ENCODE results near the gene PPP2R3C. TPM values are rescaled to one million over a fixed set of nuclear protein-coding genes. Genes with fewer than 3 reads are reported as not detected.

Gene PPP2R3C
- total and polyA plus RNA-seq, 2 of the 13 experiments (the other 11 are each of a cell fraction or from before 2014, with no cell fraction given) = 63.4 to 102 TPM

DNA sequence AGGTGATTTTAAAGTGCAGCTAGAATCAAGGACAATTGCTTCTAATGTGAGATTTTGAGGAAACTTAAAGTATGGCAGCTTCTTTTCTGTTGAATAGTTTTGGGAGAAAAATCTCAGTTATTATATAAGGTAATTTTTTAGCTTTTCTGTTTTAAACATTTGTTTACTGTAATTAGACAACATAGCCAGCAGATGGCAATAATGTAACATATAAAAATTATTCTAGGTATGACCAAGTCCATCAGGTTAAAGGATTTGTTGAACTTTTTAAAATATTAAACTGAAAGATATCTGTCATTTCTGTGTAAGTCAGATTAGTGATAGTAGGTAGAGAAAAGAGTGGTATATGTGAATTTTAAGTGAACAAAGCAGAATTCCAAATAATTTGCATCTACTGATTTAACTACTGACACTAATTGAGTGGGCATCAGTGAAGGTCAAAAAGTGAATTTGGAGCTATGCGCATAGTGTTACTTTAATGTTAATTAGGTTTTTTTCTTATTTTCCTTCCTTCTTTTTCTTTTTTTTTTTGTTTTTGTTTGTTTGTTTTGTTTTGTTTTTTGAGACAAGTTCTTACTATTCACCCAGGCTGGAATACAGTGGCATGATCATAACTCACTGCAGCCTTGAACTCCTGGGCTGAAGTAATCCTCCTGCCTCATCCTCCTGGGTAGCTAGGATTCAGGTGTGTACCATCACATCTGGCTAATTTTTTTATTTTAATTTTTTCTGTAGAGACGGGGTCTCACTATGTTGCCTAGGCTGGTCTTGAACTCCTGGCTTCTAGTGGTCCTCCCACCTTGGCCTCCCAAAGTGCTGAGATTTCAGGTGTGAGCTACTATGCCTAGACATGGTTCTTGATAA lies 19.2 kb upstream of the PPP2R3C start (continued):
- TF ChIP-seq, protein P1, sequence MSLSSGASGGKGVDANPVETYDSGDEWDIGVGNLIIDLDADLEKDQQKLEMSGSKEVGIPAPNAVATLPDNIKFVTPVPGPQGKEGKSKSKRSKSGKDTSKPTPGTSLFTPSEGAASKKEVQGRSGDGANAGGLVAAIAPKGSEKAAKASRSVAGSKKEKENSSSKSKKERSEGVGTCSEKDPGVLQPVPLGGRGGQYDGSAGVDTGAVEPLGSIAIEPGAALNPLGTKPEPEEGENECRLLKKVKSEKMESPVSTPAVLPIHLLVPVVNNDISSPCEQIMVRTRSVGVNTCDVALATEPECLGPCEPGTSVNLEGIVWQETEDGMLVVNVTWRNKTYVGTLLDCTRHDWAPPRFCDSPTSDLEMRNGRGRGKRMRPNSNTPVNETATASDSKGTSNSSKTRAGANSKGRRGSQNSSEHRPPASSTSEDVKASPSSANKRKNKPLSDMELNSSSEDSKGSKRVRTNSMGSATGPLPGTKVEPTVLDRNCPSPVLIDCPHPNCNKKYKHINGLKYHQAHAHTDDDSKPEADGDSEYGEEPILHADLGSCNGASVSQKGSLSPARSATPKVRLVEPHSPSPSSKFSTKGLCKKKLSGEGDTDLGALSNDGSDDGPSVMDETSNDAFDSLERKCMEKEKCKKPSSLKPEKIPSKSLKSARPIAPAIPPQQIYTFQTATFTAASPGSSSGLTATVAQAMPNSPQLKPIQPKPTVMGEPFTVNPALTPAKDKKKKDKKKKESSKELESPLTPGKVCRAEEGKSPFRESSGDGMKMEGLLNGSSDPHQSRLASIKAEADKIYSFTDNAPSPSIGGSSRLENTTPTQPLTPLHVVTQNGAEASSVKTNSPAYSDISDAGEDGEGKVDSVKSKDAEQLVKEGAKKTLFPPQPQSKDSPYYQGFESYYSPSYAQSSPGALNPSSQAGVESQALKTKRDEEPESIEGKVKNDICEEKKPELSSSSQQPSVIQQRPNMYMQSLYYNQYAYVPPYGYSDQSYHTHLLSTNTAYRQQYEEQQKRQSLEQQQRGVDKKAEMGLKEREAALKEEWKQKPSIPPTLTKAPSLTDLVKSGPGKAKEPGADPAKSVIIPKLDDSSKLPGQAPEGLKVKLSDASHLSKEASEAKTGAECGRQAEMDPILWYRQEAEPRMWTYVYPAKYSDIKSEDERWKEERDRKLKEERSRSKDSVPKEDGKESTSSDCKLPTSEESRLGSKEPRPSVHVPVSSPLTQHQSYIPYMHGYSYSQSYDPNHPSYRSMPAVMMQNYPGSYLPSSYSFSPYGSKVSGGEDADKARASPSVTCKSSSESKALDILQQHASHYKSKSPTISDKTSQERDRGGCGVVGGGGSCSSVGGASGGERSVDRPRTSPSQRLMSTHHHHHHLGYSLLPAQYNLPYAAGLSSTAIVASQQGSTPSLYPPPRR (CRISPR knock-in tag; IDR thresholded peaks at IDR 0.05; ENCODE audit: borderline replicate concordance) = no peak
- TF ChIP-seq FOXK2 (IDR thresholded peaks at IDR 0.05) (no peak), CEBPG (CRISPR knock-in tag; IDR thresholded peaks at IDR 0.05) (no peak), ZFYVE20 (CRISPR knock-in tag; IDR thresholded peaks at IDR 0.05; ENCODE audit: borderline replicate concordance, low read depth) (no peak), JDP2 (CRISPR knock-in tag; IDR thresholded peaks at IDR 0.05; ENCODE audit: borderline replicate concordance) (no peak), JARID2 (CRISPR knock-in tag; IDR thresholded peaks at IDR 0.05; ENCODE audit: insufficient replicate concordance) (no peak), ZNF230 (CRISPR knock-in tag; IDR thresholded peaks at IDR 0.05) (0 out of 2 replicates have a peak, but pooled peaks have one; percentile 56), NR2C2 (CRISPR knock-in tag; IDR thresholded peaks at IDR 0.05; ENCODE audit: borderline replicate concordance) (no peak; the same call in 1 of the 2 replicates), SRF (IDR thresholded peaks at IDR 0.05; ENCODE audit: low read depth, low read length) (no peak), PPARG (CRISPR knock-in tag; conservative IDR thresholded peaks at IDR 0.05) (peak; percentile 31; the same call in 1 of the 2 replicates), IKZF1 (IDR thresholded peaks at IDR 0.05) (0 out of 2 replicates have a peak, but pooled peaks have one; percentile 14), POGZ (CRISPR knock-in tag; IDR thresholded peaks at IDR 0.05) (no peak), MEF2D (CRISPR knock-in tag; IDR thresholded peaks at IDR 0.05) (no peak), ZNF24 (IDR thresholded peaks at IDR 0.05) (peak; percentile 41; the same call in 1 of the 2 replicates), NRL (CRISPR knock-in tag; IDR thresholded peaks at IDR 0.05; ENCODE audit: borderline replicate concordance) (no peak), ZSCAN29 (CRISPR knock-in tag; conservative IDR thresholded peaks at IDR 0.05) (0 out of 2 replicates have a peak, but pooled peaks have one; percentile 26)
- TF ChIP-seq, protein P2, sequence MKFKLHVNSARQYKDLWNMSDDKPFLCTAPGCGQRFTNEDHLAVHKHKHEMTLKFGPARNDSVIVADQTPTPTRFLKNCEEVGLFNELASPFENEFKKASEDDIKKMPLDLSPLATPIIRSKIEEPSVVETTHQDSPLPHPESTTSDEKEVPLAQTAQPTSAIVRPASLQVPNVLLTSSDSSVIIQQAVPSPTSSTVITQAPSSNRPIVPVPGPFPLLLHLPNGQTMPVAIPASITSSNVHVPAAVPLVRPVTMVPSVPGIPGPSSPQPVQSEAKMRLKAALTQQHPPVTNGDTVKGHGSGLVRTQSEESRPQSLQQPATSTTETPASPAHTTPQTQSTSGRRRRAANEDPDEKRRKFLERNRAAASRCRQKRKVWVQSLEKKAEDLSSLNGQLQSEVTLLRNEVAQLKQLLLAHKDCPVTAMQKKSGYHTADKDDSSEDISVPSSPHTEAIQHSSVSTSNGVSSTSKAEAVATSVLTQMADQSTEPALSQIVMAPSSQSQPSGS (CRISPR knock-in tag; IDR thresholded peaks at IDR 0.05) = no peak
- TF ChIP-seq, protein P3, sequence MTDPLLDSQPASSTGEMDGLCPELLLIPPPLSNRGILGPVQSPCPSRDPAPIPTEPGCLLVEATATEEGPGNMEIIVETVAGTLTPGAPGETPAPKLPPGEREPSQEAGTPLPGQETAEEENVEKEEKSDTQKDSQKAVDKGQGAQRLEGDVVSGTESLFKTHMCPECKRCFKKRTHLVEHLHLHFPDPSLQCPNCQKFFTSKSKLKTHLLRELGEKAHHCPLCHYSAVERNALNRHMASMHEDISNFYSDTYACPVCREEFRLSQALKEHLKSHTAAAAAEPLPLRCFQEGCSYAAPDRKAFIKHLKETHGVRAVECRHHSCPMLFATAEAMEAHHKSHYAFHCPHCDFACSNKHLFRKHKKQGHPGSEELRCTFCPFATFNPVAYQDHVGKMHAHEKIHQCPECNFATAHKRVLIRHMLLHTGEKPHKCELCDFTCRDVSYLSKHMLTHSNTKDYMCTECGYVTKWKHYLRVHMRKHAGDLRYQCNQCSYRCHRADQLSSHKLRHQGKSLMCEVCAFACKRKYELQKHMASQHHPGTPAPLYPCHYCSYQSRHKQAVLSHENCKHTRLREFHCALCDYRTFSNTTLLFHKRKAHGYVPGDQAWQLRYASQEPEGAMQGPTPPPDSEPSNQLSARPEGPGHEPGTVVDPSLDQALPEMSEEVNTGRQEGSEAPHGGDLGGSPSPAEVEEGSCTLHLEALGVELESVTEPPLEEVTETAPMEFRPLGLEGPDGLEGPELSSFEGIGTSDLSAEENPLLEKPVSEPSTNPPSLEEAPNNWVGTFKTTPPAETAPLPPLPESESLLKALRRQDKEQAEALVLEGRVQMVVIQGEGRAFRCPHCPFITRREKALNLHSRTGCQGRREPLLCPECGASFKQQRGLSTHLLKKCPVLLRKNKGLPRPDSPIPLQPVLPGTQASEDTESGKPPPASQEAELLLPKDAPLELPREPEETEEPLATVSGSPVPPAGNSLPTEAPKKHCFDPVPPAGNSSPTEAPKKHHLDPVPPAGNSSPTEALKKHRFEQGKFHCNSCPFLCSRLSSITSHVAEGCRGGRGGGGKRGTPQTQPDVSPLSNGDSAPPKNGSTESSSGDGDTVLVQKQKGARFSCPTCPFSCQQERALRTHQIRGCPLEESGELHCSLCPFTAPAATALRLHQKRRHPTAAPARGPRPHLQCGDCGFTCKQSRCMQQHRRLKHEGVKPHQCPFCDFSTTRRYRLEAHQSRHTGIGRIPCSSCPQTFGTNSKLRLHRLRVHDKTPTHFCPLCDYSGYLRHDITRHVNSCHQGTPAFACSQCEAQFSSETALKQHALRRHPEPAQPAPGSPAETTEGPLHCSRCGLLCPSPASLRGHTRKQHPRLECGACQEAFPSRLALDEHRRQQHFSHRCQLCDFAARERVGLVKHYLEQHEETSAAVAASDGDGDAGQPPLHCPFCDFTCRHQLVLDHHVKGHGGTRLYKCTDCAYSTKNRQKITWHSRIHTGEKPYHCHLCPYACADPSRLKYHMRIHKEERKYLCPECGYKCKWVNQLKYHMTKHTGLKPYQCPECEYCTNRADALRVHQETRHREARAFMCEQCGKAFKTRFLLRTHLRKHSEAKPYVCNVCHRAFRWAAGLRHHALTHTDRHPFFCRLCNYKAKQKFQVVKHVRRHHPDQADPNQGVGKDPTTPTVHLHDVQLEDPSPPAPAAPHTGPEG (CRISPR knock-in tag; IDR thresholded peaks at IDR 0.05) = no peak
